HG03521 (cell line): ENCODE data around the gene SHROOM3.

Source experiments
- ATAC-seq: cut with Tn5 transposase; IDR thresholded peaks from one replicate; pipeline ENCODE4 v1.9.1; 2021; ENCODE audit warnings: mild to moderate bottlenecking, moderate library complexity; ENCODE audit not compliant: unreplicated experiment

SHROOM3 gene

GRCh38 chr4:76489686-76490161 is 54.7 kb downstream of the SHROOM3 start:
- ATAC-seq = no peak

- no peak for ATAC-seq
These were observed 57.0 kb downstream of the SHROOM3 start for GRCh38 chr4:76492055-76492454.

- no peak for ATAC-seq
These were observed 59.2 kb downstream of the SHROOM3 start for GRCh38 chr4:76494243-76494642.

GRCh38 chr4:76494871-76495590 is 60.0 kb downstream of the SHROOM3 start:
- ATAC-seq = no peak

GRCh38 chr4:76498550-76498949 is 63.5 kb downstream of the SHROOM3 start:
- no peak for ATAC-seq

- no peak for ATAC-seq
These were observed 64.4 kb downstream of the SHROOM3 start for GRCh38 chr4:76499461-76499860.

- ATAC-seq = no peak
These were observed 67.9 kb downstream of the SHROOM3 start for GRCh38 chr4:76502886-76503285.

GRCh38 chr4:76504613-76505465 is 69.8 kb downstream of the SHROOM3 start:
- no peak for ATAC-seq

GRCh38 chr4:76511947-76512346 is 76.9 kb downstream of the SHROOM3 start:
- ATAC-seq = no peak

GRCh38 chr4:76513482-76513881 is 78.5 kb downstream of the SHROOM3 start:
- no peak for ATAC-seq

GRCh38 chr4:76514087-76514486 is 79.1 kb downstream of the SHROOM3 start:
- no peak for ATAC-seq

- peak; percentile 86 for ATAC-seq
These were observed 81.2 kb downstream of the SHROOM3 start for GRCh38 chr4:76515975-76516843.

- no peak for ATAC-seq
These were observed 83.2 kb downstream of the SHROOM3 start for GRCh38 chr4:76518241-76518640.

GRCh38 chr4:76523593-76523992 is 88.6 kb downstream of the SHROOM3 start:
- ATAC-seq = no peak

GRCh38 chr4:76525751-76526150 is 90.7 kb downstream of the SHROOM3 start:
- no peak for ATAC-seq

- no peak for ATAC-seq
These were observed 91.6 kb downstream of the SHROOM3 start for GRCh38 chr4:76526585-76526990.

GRCh38 chr4:76527666-76528065 is 92.6 kb downstream of the SHROOM3 start:
- no peak for ATAC-seq

GRCh38 chr4:76531597-76531996 is 96.6 kb downstream of the SHROOM3 start:
- ATAC-seq = no peak

- ATAC-seq = no peak
These were observed 97.8 kb downstream of the SHROOM3 start for GRCh38 chr4:76532805-76533204.

- no peak for ATAC-seq
These were observed 98.3 kb downstream of the SHROOM3 start for GRCh38 chr4:76533314-76533713.
